ENCODE data around the gene CTSL. TPM values are rescaled to one million over a fixed set of nuclear protein-coding genes. Genes with fewer than 3 reads are reported as not detected.
"Not testable (repeated sequence)": the region's sequence is repeated elsewhere in the genome, so short reads cannot be mapped to it uniquely, and the experiment has no call there.

Gene CTSL
- total RNA-seq, 1 experiment from 2014 or later: 134 TPM

GRCh38 chr9:87751868-87752267 is 25.9 kb downstream of the CTSL start:
- no peak for DNase-seq (ENCODE audit: low read depth)

DNA sequence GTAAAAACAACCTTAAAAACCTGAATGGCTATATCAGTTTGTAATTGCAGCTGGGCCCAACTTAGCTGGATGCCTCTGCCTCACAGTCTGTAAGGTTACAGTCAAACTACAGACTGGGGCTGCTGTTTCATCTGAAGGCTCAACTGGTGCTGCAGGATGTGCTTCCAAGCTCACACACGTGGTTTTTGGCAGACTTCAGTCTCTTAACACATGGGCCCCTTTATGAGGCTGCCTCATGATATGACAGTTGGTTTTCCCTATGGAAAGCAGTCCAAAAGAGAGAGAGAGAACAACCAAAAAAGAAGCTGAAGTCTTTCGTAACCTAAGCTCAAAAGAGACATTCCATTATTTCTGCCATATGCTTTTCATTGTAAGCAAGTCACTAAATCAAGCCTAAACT is 27.4 kb downstream of the CTSL start:
- DNase-seq (ENCODE audit: low read depth): no peak

DNA sequence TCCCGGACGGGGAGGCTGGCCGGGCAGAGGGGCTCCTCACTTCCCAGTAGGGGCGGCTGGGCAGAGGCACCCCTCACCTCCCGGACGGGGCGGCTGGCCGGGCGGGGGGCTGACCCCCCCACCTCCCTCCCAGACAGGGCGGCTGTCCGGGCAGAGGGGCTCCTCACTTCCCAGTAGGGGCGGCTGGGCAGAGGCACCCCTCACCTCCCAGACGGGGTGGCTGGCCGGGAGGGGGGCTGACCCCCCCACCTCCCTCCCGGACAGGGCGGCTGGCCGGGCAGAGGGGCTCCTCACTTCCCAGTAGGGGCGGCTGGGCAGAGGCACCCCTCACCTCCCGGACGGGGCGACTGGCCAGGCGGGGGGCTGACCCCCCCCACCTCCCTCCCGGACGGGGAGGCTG is 32.4 kb downstream of the CTSL start:
- DNase-seq (ENCODE audit: low read depth): not testable (repeated sequence)

GRCh38 chr9:87759980-87760379 is 34.1 kb downstream of the CTSL start:
- DNase-seq (ENCODE audit: low read depth): not testable (repeated sequence)

GRCh38 chr9:87760529-87760928 is 34.6 kb downstream of the CTSL start:
- no peak for DNase-seq (ENCODE audit: low read depth)

DNA sequence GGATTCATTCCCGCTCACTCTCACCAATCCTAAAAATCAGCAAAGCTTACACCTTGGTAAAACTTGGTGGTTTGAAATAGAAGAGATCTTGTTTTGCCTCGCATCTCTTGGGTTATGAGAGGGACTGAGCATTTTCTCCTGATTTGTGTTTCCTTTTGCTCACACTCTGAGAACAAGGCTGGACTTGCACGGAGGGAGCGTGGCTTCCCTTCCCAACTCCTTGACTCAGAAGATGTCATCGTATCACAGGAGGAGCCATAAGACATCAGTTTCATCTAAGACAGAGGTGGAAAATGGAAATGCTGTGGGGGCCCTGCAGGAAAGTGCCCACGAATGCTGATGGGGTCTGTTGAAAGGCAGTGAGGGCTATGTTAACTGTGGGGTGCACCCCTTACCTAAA is 37.4 kb downstream of the CTSL start:
- no peak for DNase-seq (ENCODE audit: low read depth)

DNA sequence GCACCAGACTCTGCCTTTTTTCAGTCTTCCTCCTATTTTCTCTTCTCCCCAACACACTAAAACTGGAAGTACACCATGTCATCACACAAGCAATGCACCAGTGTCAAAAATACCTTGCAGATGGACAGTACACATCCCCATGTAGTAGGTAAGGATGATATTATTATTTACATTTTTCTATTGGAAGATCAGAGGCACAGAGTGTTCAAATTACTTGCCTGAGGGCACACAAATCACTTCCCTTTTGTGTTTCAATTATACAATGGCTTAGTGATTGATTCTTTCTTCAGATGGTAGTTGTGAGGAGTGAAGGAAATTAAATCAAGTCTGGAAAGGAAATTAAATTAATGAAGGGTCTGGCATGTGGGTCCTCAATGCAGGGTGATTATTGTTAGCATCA is 39.6 kb downstream of the CTSL start:
- DNase-seq (ENCODE audit: low read depth): no peak

DNA sequence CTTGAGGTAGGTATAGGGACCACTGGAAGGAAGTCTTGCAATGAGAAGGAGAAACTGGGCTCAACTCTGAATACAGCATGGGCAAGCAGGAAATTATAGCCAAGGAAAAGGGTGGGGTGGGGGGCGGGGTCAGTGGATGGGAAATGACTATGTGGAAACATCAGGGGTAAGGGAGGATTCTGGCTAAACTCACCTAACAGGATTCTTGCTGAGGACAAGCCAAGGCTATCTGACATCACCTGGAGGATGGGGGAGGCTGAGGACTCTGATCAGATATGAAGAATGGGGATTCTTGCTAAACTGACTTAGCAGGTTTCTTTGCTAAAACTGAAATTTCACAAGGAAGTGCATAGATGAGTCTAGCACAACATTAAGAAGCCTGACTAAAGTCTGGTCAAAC is 40.8 kb downstream of the CTSL start:
- peak; percentile 7 for DNase-seq (ENCODE audit: low read depth)

GRCh38 chr9:87770616-87771315 is 44.8 kb downstream of the CTSL start:
- no peak for DNase-seq (ENCODE audit: low read depth)

GRCh38 chr9:87771316-87772006 is 45.5 kb downstream of the CTSL start:
- DNase-seq (ENCODE audit: low read depth): no peak

DNA sequence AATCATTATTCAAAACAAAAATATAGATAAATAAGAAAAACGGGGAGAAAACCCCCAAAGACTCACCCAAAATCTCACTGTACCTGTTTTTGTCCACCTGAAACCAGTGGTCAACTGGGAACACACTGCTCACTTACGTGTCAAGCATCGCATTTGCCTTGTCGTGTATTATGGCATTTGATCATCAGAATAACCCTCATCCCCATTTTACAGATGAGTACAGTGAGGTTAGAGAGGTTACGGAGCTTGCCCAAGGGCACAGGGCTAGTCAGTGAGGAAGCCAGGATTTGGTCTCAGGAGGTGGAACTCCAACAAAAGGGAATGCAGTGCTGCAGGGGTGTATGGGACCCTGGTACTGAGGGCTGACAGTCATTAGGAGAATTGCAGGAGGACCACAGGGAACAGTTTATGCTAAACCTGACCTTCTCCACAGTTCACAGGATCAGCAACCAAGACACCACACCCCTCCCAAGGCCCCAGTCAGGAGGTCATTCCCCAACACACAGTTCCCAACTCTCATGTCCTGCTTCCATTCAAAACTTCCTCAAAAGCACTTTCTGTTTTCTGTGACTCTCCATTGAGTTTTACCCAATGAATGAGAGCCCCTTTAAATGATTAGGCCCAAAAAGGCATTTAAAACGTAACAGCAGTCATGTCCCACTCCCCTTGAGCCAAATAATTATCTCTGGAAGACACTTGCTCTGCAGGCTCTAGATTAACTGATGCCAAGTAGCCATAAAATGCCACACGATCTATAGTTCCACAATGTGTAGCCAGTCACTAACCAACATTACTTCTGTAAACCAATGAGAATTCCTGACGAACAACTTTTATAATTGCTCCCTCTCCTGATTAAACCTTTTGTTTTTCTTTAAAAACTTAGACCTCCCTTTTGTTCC is 50.8 kb downstream of the CTSL start:
- no peak for DNase-seq (ENCODE audit: low read depth)

GRCh38 chr9:87778996-87779395 is 53.1 kb downstream of the CTSL start:
- DNase-seq (ENCODE audit: low read depth): no peak

Other genes starting within 250 kb of the CTSL start
- gene DAPK1, start 228.3 kb upstream of the CTSL start, total RNA-seq (2014; rRNA removed; shearing (Covaris generic)): 0.03 and 0.10 TPM in 2 replicates
- gene SPATA31E1, start 156.8 kb downstream of the CTSL start, total RNA-seq (2014; rRNA removed; shearing (Covaris generic)): not detected in 2 replicates
- not detected in 2 replicates for gene SPATA31C1, start 191.8 kb downstream of the CTSL start, total RNA-seq (2014; rRNA removed; shearing (Covaris generic))
- 0.05 TPM in 1 of 2 replicates, not detected in the other for gene CDK20, start 248.4 kb downstream of the CTSL start, total RNA-seq (2014; rRNA removed; shearing (Covaris generic))

Measured in HT1080 (cell line).